GM21576 (cell line): ENCODE measurements around the gene CDC6.

ENCODE experiments used
- ATAC-seq: cut with Tn5 transposase; IDR thresholded peaks from one replicate; pipeline ENCODE4 v1.9.1; 2021; ENCODE audit warnings: mild to moderate bottlenecking, moderate library complexity; ENCODE audit not compliant: unreplicated experiment

The CDC6 gene

DNA sequence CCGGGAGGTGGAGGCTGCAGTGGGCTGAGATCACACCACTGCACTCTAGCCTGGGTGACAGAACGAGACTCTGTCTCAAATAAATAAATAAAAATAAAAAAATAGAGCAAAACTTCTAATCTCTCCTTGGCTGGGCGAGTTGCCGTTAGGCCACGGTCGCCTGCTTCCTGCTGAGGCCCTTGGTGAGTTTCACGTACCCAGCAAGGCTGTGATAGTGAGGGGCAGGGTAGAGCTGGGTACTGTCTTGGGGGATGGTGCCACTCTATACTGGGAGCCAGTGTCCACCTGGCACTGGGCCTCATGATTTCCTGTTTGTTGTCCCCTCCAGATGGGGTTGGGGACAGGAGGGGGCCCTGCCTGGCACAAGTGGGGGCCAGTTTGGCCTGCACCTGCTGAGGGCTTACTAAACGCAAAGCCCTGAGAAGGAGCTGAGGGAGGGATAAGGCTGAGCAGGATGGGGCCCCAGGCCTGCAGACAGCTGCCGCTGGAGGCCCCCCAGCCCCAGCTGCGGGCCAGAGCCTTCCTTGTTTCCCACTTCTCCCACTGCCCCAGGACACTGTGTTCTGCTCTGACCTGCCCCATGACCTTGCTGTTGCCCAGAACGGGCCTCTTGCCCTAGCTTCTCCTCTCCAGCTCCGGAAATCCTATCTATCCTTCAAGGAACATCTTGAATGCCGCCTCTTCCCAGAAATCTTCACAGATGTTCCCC lies 51.4 kb downstream of the CDC6 start:
- ATAC-seq: no peak

DNA sequence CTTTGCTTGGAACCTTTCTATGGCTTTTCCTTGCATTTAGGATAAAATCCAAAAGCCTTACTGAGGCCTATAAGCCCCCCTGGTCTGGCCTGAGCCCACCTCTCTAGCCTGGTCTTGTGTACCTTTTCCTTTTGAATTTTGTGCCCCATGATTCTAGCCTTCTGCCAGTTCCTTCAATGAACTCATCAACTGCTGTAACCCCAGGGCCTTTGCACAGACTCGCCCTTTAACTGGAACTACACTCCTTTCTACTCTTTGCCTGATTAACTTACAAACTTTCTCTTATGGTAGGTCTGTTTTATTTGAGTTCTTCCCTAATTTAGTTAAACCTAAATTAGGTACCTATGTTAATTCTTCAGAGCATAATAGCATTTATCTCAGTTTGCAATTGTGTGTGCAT lies 52.6 kb downstream of the CDC6 start:
- no peak for ATAC-seq

DNA sequence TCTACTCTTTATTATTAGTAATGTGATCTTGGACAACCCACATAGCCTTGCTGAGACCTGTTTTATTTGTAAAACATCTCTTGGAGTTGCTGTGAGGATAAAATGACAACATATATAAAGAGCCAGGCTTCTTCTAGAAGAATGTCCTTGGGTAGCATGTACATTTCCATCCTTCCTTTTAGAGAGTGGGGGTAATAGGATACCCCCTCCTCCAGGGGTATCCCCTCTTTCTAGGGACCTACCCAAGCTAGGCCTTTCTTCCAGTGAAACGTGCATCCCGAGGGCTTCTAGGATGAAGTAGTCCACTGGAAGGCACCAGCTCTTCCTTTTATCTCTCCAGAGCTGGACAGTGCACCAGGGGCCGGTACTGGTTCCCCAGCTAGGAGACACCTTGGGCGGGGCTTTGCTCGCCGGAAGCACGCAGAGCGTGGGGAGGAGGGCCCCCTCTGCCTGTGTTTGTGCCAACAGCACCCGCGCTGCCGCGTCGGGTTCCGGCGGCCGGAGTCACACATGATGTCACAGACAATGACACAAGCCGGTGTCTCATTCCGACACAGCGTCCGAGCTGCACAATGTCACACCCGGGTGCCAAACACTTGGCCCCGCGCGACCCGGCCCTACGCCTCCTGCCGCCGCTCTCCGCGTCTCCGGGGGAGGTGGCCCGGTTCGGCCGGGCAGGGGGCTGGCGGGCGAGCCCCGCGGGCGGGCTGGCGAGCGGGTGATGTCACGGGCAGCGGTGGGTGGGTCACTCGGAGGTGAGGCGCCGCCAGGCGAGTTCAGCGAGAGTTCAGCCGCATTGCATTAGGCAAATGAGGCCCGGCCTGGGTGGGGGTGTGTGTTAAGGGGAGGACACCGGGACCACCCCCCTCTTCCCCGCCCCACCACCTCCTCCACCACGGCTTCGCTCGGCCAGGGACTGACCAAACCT lies 53.5 kb downstream of the CDC6 start:
- ATAC-seq: peak; percentile 63

DNA sequence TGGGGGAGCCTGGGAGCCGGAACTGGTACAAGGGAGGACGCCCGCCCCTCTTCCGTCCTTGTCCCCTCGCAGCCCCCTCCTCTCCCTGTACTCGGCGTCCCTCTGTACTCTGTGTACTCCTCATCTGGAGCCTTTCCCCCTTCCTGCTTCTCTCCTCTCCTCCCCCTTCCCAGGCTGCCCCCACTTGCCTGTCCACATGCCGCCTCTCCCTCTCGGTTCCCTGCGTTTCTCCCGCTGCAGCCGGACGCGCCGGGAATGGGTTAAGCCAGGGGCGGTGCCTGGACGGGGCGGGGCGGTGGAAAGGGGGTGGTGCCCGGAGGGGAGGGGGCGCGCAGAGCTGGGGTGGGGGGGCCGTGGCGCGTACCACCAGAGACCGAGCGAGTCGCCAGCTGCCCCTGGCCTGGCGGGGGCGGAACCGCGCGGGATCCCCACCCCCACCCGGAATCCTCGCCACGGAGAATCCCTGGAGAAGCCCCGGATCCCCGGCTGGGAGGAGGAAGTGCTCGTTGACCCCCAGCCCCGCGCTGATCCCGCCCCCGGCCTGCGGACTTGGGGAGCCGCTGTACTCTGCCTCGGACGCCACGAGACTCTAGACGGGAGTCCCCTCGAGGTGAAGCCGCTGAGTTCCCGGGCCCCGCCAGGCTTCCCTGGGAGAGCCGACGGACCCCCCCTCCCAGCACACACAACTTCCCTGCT lies 54.3 kb downstream of the CDC6 start:
- ATAC-seq: no peak

DNA sequence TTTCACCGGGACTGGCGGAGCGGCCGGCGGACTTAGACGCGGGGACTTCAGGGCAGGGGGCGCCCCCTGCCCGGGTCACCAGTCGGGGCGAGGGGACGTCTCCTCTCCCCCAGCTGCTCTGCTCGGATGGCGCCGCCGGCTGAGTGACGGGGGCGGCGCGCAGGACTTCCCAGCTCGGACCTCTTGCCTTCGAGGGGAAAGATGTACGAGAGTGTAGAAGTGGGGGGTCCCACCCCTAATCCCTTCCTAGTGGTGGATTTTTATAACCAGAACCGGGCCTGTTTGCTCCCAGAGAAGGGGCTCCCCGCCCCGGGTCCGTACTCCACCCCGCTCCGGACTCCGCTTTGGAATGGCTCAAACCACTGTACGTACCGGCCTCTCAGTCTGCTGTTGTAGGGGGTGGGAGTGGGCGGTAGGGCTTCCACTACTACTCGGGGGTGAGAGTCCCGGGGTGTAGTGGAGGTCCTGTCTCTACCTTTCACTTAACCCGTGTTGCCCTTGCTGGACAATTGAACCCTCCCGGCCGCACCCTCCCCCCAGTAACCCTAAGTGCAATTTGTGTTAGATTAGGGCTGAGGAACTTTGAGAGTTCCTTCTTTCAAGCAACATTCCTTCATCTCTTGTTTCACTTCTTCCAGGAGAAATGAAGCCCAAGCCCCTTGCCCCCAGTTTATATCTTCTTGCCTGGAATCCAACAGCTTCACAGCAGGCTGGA lies 55.0 kb downstream of the CDC6 start:
- ATAC-seq: no peak

DNA sequence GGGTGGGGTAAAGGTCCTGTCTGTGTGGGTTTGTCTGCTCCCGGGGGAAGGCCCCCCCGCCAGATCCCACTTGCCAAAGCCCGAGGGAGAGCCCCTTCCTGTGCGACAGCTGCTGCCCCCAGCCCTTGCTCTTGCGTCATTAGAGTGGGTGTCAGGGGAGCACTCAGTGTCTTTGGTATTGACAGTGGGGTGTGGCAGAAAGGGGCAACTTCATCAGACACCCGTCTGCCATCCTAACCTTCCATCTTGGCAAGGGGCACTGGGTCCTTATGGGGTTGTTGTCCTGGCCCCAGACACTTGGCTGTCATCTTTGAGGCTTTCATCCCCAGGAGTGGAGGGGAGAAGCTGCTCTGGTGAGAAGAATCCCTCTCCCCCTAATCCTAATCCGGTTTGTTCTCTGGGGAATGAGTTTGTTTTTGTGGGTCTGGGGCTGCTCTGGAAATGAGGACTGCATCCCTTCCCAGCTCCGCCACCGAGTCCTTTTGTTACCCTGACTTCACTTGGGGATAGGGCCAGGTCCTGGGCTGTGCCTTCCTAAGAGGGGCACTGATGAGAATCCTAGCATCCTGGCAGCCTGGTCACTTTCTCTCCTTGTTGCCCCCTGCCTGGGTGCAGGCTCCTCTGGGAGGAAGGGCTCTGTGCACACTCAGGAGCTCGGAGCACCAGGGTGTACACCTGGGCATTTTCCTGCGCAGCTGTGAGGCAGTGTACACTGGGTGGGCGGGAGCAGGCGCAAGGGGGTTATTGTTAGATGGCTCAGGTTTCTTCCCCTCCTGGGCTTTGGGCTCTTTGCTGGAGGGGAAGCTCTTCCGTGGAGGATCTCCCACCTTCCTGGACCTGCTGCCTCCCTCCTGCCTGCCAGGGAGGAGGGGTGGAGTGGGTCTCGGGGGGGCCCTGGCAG lies 55.8 kb downstream of the CDC6 start:
- no peak for ATAC-seq

DNA sequence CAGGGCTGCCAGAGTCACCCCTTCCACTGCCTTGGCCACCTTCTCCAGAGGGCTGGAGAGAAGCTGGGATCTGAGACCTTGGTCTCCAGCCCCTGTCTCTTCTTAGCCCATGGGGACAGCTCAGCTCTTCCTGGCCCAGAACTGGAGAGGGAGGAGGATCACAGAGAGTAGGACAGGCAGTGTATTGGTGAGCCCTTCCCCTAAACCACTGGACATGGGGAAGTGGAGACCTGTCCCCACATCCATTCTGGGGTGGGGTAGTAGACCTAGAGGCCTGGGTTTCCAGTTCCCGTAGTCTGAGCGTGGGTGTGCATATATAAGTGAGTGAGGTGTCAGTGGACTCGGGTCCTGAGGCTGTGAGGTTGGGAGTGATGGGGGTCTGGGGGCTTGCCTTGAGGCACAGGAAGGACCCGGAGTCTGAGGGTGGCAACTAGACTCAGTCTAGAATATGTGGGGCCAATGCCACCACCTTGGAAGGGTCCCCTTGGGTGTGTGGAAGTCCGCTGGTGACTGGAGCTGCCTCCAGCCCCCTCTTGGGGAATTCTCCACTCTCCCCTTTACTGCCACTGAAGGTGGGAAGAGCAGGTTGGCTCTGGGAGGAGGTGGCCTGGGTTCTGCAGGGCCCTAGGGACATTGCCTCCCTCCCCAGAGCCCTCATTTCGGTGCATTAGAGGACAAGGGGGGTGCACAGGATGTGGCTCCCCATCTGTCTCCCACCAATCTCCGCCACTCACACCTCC lies 56.9 kb downstream of the CDC6 start:
- no peak for ATAC-seq

DNA sequence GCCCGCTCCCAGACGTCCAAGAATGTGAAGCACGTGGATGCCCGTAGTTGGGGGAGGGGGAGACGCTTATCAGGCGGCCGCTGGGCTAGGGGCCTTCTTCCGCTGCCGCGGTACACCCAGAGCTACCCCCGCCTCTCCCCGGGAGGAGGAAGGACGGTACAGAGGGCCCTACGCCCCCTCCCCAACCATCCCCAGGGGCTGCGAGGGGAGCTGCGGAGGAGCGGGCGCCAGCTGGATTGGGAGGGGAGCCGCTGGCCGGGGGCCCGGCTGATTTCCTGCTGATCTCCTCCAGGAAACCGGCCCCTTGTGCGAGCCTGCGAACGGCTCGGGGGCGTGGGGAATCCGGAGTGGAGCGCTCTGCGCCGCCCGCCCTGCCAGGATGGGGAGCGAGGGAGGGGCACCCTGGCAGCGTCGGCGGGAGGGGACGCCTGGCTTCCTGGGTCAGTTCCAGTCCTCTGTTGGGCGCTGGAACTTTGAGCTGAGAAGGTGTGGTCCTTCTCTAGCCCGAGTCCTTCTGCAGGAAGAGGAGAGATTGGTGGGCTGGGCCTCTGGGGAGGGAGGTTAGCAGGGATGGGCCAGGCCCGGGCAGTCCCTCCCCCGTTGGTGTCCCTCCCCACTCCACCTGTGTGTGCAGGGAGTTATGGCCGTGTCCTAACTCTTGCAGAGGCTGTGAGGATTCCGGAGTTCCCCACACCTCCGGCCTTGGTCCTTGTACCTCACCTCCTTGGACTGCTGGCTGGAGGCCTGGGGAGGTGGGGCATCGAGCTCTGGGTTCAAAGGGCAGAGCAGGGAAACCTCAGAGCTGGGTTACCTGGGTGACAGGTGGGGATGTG lies 57.7 kb downstream of the CDC6 start:
- ATAC-seq: no peak

DNA sequence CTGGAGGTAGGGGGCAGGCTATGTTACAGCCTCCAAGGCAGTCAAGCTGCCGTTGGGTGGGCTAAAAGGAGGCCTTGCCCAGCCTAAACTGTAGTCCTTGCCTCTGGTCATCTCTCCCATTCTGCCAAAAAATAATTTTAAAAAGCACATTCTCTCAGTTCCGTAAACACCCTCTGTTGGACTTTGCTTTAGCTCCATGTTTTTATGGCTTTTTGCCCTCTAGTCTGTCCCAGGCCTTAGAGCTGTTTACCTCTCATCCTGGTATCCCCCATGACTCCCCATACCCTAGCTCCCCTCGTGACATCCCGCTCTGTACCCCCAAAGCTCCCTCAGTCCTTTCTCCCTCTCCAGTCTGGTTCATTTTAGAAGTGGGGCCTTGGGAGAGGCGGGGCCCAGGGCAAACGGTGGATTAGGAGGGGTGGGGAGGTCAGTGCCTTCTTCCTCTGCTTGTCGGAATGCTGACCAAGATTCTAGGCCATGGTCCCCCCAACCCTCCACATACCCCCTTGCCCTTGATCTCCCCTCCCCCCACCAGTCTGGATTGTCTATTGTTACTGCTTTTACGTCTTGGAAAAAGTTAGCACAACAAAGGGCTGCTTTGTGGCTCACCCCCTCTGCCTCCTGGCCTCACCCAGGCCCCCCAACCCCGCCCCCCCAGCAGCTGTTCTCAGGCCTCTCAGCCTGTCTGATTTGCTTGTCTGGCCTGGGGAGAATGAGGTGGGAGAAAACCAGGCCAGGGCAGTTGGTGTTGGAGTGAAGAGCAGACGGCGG lies 58.5 kb downstream of the CDC6 start:
- no peak for ATAC-seq

DNA sequence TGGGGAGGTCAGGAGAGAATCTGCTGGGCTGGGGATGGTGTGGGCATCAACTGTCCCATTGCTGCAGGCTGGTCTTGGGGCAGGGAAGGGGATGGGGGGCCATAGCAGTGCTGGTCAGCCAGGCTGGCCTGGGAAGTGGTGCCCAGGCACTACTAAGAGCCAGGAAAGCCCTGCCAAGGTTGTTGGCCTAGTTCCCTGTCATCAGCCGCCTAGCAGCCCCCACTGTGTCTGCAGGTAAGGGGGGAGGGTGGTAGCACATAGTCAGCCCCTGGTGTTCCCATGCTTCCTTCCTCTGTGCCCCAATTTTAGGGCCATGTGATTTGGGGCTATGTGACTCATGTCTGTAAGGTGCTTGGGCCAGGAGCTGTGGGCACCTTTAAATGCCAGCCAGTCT lies 59.1 kb downstream of the CDC6 start:
- no peak for ATAC-seq

DNA sequence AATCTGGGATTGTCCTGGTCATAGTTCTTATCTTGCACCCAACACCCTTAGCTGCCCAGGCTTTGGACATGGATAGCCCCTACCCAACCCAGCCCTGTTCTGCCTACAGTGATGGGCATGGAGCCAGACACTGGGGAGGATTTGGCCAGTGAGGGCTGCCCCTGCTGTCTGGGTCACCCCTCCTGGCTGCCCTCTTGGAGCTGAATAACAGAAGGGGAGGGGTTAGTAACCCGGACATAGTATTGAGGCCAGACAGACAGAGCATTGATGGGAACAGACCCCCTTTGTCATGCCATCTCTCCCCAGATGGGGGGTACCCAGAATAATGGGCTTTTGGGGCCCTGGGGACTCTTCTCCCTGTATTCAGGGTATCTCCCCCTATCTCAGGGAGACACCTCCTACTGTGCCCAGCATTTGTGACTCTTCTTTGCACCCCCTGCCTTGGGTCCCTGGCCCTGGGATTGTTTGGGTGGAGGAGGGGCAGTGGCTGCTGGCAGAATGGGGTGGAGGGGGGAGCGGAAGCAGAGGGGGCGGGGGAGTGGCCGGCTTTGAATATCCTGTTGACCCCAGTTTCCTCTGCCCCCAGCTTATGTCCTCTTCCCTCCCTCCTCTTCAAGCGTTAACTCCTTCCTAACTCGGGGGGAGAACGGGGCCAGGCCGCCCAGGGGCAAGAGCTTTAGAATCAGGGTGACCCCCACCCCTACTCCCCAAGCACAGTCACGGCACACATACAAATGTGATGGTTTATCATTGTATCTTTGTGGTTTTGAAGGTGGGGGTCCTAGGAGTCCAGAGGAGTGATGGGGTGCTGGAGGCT lies 59.8 kb downstream of the CDC6 start:
- no peak for ATAC-seq

DNA sequence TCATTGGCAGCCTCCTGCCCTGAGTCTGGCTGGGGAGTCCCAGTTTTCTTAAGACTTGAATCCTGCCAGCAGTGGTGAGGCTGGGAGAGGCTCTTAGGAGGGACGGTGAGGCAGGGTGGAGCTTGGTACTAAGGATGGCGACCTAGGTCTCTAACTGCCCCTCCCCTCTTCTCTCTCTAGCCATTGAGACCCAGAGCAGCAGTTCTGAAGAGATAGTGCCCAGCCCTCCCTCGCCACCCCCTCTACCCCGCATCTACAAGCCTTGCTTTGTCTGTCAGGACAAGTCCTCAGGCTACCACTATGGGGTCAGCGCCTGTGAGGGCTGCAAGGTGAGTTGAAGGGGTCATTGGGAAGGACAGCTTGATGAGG lies 60.4 kb downstream of the CDC6 start:
- ATAC-seq: no peak

DNA sequence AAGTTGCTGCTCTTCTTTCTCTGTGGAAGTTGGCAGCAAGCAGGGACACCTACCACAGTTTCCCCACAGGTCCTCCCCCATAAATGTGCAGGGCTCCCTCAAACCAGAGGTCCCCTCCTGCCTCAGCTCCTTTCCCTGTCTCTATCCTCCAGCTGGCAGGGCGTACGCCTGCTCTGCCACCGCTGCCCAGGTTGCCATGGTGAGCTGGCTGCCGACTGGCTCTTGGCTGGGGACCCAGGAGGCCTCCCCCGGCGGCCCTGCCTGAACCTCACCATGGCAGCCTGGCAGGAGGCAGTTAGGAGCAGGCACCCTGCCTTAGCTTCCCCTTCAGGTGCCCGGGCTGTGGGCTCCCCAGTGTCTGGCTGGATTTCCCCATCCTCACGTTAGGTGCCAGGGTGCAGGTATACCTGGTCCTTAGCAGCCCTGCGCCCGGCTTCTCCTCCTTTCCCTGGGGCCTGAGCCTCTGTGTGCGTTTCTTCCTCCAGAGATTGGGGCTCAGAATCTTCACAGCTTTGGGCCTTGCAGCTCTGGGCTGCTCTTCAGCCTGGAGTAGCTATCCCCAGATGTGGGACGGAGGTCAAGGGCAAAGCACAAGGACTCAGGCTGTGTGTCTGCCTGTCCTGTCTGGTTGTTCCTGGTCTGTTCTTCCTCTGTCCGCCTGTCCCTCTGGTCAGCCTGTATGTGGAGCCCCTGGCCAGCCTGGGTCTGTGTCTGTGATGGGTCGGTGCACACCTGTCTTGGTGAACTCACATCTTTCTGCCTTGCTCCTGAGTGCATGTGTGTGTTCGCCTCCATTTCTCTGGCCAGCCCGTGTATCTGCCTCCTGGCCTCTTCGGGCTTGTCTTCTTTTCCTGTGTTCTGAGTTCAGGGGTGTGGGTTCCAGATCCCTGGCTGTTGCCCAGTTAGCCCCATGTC lies 61.1 kb downstream of the CDC6 start:
- no peak for ATAC-seq

DNA sequence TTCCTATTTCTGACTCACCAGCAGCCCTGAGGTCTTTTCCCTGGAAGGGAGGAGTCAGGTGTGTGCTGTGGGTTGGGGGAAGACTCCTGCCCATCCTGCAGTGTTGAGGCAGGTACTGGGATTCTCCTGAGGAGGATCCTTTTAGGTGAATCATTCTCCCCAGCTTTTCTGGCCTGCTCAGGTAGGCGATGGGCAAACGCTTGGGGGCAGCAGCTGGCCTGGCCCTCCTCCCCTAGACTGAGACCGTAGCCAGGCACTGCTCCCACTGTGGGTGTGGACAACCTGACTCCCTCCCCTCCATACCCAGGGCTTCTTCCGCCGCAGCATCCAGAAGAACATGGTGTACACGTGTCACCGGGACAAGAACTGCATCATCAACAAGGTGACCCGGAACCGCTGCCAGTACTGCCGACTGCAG lies 61.8 kb downstream of the CDC6 start:
- no peak for ATAC-seq

DNA sequence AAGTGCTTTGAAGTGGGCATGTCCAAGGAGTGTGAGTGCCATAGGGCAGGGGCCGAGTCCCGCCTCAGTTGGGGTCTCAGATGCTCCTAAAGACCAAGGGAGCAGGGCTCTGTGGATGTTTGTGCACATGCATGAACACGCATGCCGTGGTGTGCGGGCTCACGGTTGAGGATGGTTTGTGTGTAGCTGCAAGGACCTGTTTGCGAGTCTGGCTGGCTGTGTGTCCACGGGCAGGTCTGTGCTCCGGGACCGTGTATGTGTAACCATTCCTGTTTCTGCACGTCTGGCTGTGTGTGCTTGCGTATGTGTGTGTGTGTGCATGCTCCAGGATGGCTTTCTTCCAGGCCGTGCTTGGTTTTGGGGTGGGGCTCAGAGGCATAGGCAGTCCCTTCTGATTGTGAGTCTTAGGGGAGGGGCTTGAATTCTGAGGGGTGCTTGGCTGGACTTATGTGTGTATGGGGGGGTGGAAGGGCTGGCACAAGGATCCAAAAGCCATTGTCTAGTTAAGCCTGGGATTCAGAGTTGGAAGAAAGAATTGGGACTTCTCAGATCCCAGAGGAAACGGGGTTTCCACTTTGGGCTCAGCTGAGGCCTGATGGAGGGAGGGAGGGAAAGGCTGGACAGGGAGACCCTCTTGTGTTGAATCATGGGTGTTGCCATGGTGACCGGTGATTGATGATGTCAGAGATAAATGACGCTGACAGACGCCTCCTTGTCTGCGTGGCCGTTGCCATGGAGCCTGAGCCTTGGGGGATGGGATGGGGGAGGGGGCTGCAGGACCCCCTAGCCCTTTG lies 62.4 kb downstream of the CDC6 start:
- no peak for ATAC-seq
